ENCODE results near the gene AP1M1.
A peak's percentile ranks its signal among the peaks of the same experiment; 100 is the strongest.
"Not testable (repeated sequence)": the region's sequence is repeated elsewhere in the genome, so short reads cannot be mapped to it uniquely, and the experiment has no call there.

AP1M1 gene

GRCh38 chr19:16197622-16198369 lies at the start of gene AP1M1:
Gene AP1M1, plus strand, starts transcription at chr19:16197911. Its CDS starts 116 bp downstream, at chr19:16198027.
- DNase-seq: peak; percentile 98

- DNase-seq: no peak
Observed at GRCh38 chr19:16148443-16149229, 49.1 kb upstream of the AP1M1 start.

- DNase-seq: no peak
Observed at GRCh38 chr19:16153582-16154336, 44.0 kb upstream of the AP1M1 start.

GRCh38 chr19:16154557-16154956 lies 43.2 kb upstream of the AP1M1 start:
- DNase-seq: no peak

- no peak for DNase-seq
Observed at GRCh38 chr19:16155128-16155527, 42.6 kb upstream of the AP1M1 start.

GRCh38 chr19:16156904-16157303 lies 40.8 kb upstream of the AP1M1 start:
- DNase-seq: no peak

GRCh38 chr19:16157601-16158000 lies 40.1 kb upstream of the AP1M1 start:
- DNase-seq: no peak

GRCh38 chr19:16159655-16160054 lies 38.1 kb upstream of the AP1M1 start:
- no peak for DNase-seq

GRCh38 chr19:16160445-16160942 lies 37.2 kb upstream of the AP1M1 start:
- no peak for DNase-seq

GRCh38 chr19:16160943-16161560 lies 36.7 kb upstream of the AP1M1 start:
- no peak for DNase-seq

- no peak for DNase-seq
Observed at GRCh38 chr19:16161840-16162239, 35.9 kb upstream of the AP1M1 start.

GRCh38 chr19:16164222-16164890 lies 33.4 kb upstream of the AP1M1 start:
- DNase-seq: no peak

GRCh38 chr19:16166417-16166816 lies 31.3 kb upstream of the AP1M1 start:
- no peak for DNase-seq

- no peak for DNase-seq
Observed at GRCh38 chr19:16167055-16167454, 30.7 kb upstream of the AP1M1 start.

- DNase-seq: peak; percentile 30 to 37
Observed at GRCh38 chr19:16168465-16169081, 29.1 kb upstream of the AP1M1 start.

GRCh38 chr19:16170134-16170533 lies 27.6 kb upstream of the AP1M1 start:
- DNase-seq: no peak

- no peak for DNase-seq
Observed at GRCh38 chr19:16175954-16176353, 21.8 kb upstream of the AP1M1 start.

GRCh38 chr19:16178866-16179265 lies 18.8 kb upstream of the AP1M1 start:
- not testable (repeated sequence) for DNase-seq

GRCh38 chr19:16180611-16181010 lies 17.1 kb upstream of the AP1M1 start:
- DNase-seq: no peak

- DNase-seq: no peak
Observed at GRCh38 chr19:16184665-16185122, 13.0 kb upstream of the AP1M1 start.

- peak; percentile 99 to 100 for DNase-seq
Observed at GRCh38 chr19:16185123-16185767, 12.5 kb upstream of the AP1M1 start, which contains the start of gene FAM32A. Gene FAM32A, plus strand, starts transcription at chr19:16185410. Its CDS starts 33 bp downstream, at chr19:16185443.

All from CD4-positive, alpha-beta T cell treated with Interleukin-4 for 1 hour (primary cell).